ENCODE results near the gene DGUOK. TPM values are rescaled to one million over a fixed set of nuclear protein-coding genes. Genes with fewer than 3 reads are reported as not detected.

DGUOK gene
- total RNA-seq, 1 experiment from 2014 or later: 100 TPM

DNA sequence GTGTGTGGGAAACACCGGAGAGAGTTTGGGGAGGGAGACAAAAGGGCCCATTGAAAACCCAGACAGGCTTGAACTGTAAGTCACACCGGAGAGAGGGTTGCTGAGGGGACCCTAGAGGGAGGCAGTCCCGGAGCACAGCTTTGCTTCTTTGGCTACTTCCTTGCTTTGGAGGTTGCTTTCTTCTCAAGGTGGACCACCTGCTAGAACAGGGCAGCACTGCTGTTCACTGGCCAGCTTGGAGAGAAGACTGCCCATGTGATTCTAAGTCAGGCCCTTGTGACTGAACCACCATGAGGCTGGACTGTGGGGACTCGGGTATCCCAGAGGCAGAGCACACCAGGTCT is 29.5 kb upstream of the DGUOK start (continued):
- TF ChIP-seq, protein P1, sequence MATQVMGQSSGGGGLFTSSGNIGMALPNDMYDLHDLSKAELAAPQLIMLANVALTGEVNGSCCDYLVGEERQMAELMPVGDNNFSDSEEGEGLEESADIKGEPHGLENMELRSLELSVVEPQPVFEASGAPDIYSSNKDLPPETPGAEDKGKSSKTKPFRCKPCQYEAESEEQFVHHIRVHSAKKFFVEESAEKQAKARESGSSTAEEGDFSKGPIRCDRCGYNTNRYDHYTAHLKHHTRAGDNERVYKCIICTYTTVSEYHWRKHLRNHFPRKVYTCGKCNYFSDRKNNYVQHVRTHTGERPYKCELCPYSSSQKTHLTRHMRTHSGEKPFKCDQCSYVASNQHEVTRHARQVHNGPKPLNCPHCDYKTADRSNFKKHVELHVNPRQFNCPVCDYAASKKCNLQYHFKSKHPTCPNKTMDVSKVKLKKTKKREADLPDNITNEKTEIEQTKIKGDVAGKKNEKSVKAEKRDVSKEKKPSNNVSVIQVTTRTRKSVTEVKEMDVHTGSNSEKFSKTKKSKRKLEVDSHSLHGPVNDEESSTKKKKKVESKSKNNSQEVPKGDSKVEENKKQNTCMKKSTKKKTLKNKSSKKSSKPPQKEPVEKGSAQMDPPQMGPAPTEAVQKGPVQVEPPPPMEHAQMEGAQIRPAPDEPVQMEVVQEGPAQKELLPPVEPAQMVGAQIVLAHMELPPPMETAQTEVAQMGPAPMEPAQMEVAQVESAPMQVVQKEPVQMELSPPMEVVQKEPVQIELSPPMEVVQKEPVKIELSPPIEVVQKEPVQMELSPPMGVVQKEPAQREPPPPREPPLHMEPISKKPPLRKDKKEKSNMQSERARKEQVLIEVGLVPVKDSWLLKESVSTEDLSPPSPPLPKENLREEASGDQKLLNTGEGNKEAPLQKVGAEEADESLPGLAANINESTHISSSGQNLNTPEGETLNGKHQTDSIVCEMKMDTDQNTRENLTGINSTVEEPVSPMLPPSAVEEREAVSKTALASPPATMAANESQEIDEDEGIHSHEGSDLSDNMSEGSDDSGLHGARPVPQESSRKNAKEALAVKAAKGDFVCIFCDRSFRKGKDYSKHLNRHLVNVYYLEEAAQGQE (IDR thresholded peaks at IDR 0.05; ENCODE audit: low read depth): no peak
- TF ChIP-seq ZNF274 (IDR thresholded peaks at IDR 0.05; ENCODE audit: low read depth, low read length) (no peak), SIN3A (IDR thresholded peaks at IDR 0.05; ENCODE audit: low read depth) (no peak)

DNA sequence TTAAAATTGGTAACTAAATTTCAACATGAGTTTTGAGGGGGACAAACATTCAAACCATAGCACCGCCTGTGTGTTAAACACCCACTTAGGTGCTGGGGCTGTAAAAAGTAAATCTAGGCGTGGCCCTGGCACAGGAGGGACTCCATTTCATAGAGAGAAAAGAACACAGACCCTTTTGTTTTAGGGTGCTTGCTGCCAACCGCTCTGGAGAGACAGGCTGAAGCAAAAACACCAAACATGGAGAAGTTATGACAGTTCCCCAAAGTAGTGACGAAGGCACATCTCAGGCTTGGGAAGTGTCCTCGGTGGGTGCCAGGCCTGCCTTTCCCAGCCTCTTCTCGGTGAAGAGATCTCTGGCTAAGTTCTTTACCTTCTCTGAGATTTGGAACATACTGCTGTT is 28.7 kb upstream of the DGUOK start:
- no TSS peak for BruUV-seq (replicated peaks)
- DNase-seq (ENCODE audit: low read depth, low spot score): no peak
- H3K36me3 ChIP-seq (ENCODE audit: control insufficient read depth in 1 of 2, insufficient read depth in 2 of 2, low read length in 2 of 2): no peaks in the 10 kb centered on the region
- H3K9me2 ChIP-seq (ENCODE audit: insufficient read depth): no peaks in the 10 kb centered on the region
- RAD21 ChIA-PET (ENCODE audit: low non-redundant PET in 1 of 2, low total read pairs in 2 of 2, uncharacterized antibody in 2 of 2, unreplicated experiment in 2 of 2): no interaction called here
- TF ChIP-seq SRF (IDR thresholded peaks at IDR 0.05; ENCODE audit: low read depth) (no peak), POLR2A (IDR thresholded peaks at IDR 0.05; ENCODE audit: borderline replicate concordance, extremely low read depth, insufficient read depth, insufficient read length) (no peak), TCF7L2 (IDR thresholded peaks at IDR 0.05; ENCODE audit: borderline replicate concordance, extremely low read depth, insufficient read depth, insufficient read length) (no peak), EZH2phosphoT487 (IDR thresholded peaks at IDR 0.05; ENCODE audit: borderline replicate concordance) (no peak), RAD21 (IDR thresholded peaks at IDR 0.05; ENCODE audit: low read depth) (no peak), CBX3 (IDR thresholded peaks at IDR 0.05; ENCODE audit: low read depth) (no peak), EZH2 (IDR thresholded peaks at IDR 0.05) (no peak), EGR1 (IDR thresholded peaks at IDR 0.05; ENCODE audit: low read depth) (no peak), SP1 (IDR thresholded peaks at IDR 0.05; ENCODE audit: low read depth) (no peak), POLR2AphosphoS5 (IDR thresholded peaks at IDR 0.05; ENCODE audit: low read depth, low read length) (no peak), ELF1 (IDR thresholded peaks at IDR 0.05; ENCODE audit: borderline replicate concordance, low read depth) (no peak), CEBPB (IDR thresholded peaks at IDR 0.05; ENCODE audit: low read depth) (no peak), YY1 (IDR thresholded peaks at IDR 0.05; ENCODE audit: extremely low read depth, insufficient replicate concordance, low read depth, low read length) (no peak)
- TF ChIP-seq, protein P2, sequence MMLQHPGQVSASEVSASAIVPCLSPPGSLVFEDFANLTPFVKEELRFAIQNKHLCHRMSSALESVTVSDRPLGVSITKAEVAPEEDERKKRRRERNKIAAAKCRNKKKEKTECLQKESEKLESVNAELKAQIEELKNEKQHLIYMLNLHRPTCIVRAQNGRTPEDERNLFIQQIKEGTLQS (IDR thresholded peaks at IDR 0.05): no peak
- H2AFZ ChIP-seq (ENCODE audit: low read depth, low read length, poor library complexity, severe bottlenecking): no peak overlapping the region
- no peaks in the 10 kb centered on the region for H4K20me1 ChIP-seq (ENCODE audit: insufficient read depth)
- no peaks in the 10 kb centered on the region for H3K79me2 ChIP-seq (ENCODE audit: insufficient read depth, low read length)
- H3K9ac ChIP-seq (ENCODE audit: low read length): no peak overlapping the region
- no peak overlapping the region for H3K4me3 ChIP-seq (replicated peaks in 1 of 2; ENCODE audit: low read depth in 1 of 2, low read length in 2 of 2)
- intact Hi-C loops (cut with micrococcal nuclease): no loop called here
- H3K27ac ChIP-seq (ENCODE audit: low read depth, low read length): no peak overlapping the region
- ATAC-seq: no peak
- no peaks in the 10 kb centered on the region for H3K9me3 ChIP-seq (ENCODE audit: control insufficient read depth in 1 of 2, insufficient read depth in 1 of 2, low read depth in 1 of 2, low read length in 2 of 2)
- CTCF ChIA-PET: no interaction called here
- POLR2A ChIA-PET: no interaction called here
- H3K27me3 ChIP-seq (ENCODE audit: insufficient read depth, low read length): no peaks in the 10 kb centered on the region
- H3K4me2 ChIP-seq (ENCODE audit: low read length): no peak overlapping the region
- no peaks in the 10 kb centered on the region for H3K4me1 ChIP-seq (ENCODE audit: control insufficient read depth in 1 of 2, insufficient read depth in 2 of 2, low read length in 2 of 2)

Measured in HCT116 (cell line).